Endothelial cell of umbilical vein (primary cell): Measurements from ENCODE around the gene POLD3.

ENCODE experiments used
- EZH2 ChIP-seq: IDR thresholded peaks from 2 replicates; pipeline ENCODE4 v1.6.1; 2012; ENCODE audit warnings: borderline replicate concordance, low read depth, mild to moderate bottlenecking, moderate library complexity, low read length, inconsistent platforms; ENCODE audit not compliant: severe bottlenecking
- JUN ChIP-seq: IDR thresholded peaks from 2 replicates; pipeline ENCODE4 v1.6.1; 2011; ENCODE audit warnings: borderline replicate concordance, low read depth; ENCODE audit not compliant: insufficient read length, insufficient read depth
- MYC ChIP-seq: IDR thresholded peaks from one replicate; pipeline ENCODE4 v1.6.1; 2011; ENCODE audit warnings: mild to moderate bottlenecking, low read depth, low read length
- POLR2A ChIP-seq: IDR thresholded peaks from 2 replicates; pipeline ENCODE4 v1.6.1; 2012; ENCODE audit warnings: low read depth, mild to moderate bottlenecking, control low read depth, low read length
- POLR2AphosphoS5 ChIP-seq: IDR thresholded peaks from 2 replicates; pipeline ENCODE4 v1.6.1; 2012; ENCODE audit warnings: low read depth, mild to moderate bottlenecking, control low read depth, low read length, moderate library complexity; ENCODE audit not compliant: insufficient read depth
- TF ChIP-seq, protein P1 (sequence below), 2 donors: IDR thresholded peaks; 1 replicate in 1 of 2; 2 replicates in 1 of 2; pipeline ENCODE4 v1.5.1; 2011; ENCODE audit warnings: low read length in 2 of 2, mild to moderate bottlenecking in 2 of 2, moderate library complexity in 2 of 2, control low read depth in 1 of 2, inconsistent platforms in 1 of 2, low read depth in 1 of 2; ENCODE audit not compliant: insufficient read depth in 1 of 2; ENCODE audit errors: extremely low read depth in 1 of 2
- TF ChIP-seq, protein P2 (sequence below): IDR thresholded peaks from 2 replicates; pipeline ENCODE4 v1.6.1; 2011; ENCODE audit not compliant: insufficient read depth, insufficient read length

DNA sequence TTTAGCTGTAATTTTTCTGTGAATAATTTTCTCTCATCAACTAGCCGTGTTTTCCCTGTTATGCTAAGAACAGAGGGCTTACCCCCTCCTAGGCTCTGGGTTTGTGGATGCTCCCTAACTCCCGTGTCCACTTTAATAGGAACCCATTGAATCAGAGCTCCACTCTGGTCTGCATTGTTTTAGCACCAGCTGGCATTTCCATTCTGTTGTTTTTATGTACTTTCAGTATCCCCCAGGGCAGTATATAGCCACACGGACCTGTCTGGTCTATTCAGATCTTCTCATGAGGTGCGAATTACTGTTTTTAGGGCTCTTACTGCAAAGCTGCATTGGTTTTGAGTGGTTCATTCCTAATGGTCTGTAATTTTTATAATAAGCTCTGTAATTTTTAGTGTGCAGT lies 16.0 kb downstream of the POLD3 start:
- TF ChIP-seq, protein P1, sequence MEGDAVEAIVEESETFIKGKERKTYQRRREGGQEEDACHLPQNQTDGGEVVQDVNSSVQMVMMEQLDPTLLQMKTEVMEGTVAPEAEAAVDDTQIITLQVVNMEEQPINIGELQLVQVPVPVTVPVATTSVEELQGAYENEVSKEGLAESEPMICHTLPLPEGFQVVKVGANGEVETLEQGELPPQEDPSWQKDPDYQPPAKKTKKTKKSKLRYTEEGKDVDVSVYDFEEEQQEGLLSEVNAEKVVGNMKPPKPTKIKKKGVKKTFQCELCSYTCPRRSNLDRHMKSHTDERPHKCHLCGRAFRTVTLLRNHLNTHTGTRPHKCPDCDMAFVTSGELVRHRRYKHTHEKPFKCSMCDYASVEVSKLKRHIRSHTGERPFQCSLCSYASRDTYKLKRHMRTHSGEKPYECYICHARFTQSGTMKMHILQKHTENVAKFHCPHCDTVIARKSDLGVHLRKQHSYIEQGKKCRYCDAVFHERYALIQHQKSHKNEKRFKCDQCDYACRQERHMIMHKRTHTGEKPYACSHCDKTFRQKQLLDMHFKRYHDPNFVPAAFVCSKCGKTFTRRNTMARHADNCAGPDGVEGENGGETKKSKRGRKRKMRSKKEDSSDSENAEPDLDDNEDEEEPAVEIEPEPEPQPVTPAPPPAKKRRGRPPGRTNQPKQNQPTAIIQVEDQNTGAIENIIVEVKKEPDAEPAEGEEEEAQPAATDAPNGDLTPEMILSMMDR (IDR thresholded peaks at IDR 0.05; ENCODE audit: extremely low read depth in 1 of 2, insufficient read depth in 1 of 2, low read depth in 1 of 2, low read length in 2 of 2), result no peak
- no peak for TF ChIP-seq POLR2AphosphoS5
- TF ChIP-seq EZH2, result no peak
- TF ChIP-seq POLR2A, result no peak
- no peak for TF ChIP-seq JUN
- no peak for TF ChIP-seq MYC
- TF ChIP-seq, protein P2, sequence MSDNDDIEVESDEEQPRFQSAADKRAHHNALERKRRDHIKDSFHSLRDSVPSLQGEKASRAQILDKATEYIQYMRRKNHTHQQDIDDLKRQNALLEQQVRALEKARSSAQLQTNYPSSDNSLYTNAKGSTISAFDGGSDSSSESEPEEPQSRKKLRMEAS, result no peak
